Prostate gland (tissue), 2 donors: ENCODE results near the gene GNS.

Experiments
- CTCF ChIP-seq, 4 experiments: fragments of 200-600 bp in 2 of 4; fragments of 450-650 bp in 2 of 4; sonication (generic) in 2 of 4; IDR thresholded peaks; 1 replicate in 3 of 4; 2 replicates in 1 of 4; pipeline ENCODE4 v1.5.1; 2016 to 2019; ENCODE audit warnings: antibody characterized with exemption in 4 of 4, mild to moderate bottlenecking in 2 of 4, moderate library complexity in 2 of 4
- POLR2A ChIP-seq: fragments of 450-650 bp; IDR thresholded peaks from one replicate; pipeline ENCODE4 v1.6.1; 2016; ENCODE audit warnings: antibody characterized with exemption, mild to moderate bottlenecking

GRCh38 chr12:64674367-64674922 lies 84.8 kb downstream of the GNS start:
- TF ChIP-seq CTCF (IDR thresholded peaks at IDR 0.05) = no peak
- TF ChIP-seq POLR2A = no peak
